ENCODE results near the gene PPP1R2C. TPM values are rescaled to one million over a fixed set of nuclear protein-coding genes. Genes with fewer than 3 reads are reported as not detected.

The PPP1R2C gene
- not detected for total RNA-seq

DNA sequence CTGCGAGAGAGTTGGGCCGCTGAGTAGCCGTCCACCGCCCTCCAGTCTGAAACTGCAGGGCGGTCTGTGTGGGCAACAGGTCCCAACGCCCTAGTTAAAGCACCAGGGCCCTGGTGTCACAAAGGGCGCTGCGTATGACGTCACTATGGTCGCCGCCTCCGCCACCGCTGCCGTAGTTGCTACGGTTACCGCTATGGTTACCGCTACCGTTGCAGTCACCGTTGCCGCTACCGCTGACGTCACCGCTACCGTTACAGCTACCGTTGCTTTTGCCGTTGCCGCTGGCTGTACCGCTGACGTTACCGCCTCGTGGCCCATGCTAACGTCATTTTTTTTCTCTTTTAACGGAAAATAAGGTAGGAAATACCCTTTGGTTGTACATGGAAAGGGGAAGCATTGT, at the start of gene PPP1R2C:
Gene PPP1R2C, minus strand, starts transcription at position 68 of the 400 bp plus-strand sequence. CDS start 84 bp downstream, outside the sequence.
- DNase-seq (no peak), ATAC-seq (no peak)
- H3K27ac Mint-ChIP-seq: no peak within 1 kb of the TSS
- peaks cover 3% of the 10 kb centered on the region for H3K4me1 Mint-ChIP-seq (ENCODE audit: low read depth)
- ChIA-PET CTCF (no interaction called here), POLR2A (no interaction called here)
- no peaks in the 10 kb centered on the region for H3K36me3 Mint-ChIP-seq (ENCODE audit: low read depth)
- intact Hi-C loops (cut with micrococcal nuclease): no loop called here
- TF ChIP-seq, protein P1, sequence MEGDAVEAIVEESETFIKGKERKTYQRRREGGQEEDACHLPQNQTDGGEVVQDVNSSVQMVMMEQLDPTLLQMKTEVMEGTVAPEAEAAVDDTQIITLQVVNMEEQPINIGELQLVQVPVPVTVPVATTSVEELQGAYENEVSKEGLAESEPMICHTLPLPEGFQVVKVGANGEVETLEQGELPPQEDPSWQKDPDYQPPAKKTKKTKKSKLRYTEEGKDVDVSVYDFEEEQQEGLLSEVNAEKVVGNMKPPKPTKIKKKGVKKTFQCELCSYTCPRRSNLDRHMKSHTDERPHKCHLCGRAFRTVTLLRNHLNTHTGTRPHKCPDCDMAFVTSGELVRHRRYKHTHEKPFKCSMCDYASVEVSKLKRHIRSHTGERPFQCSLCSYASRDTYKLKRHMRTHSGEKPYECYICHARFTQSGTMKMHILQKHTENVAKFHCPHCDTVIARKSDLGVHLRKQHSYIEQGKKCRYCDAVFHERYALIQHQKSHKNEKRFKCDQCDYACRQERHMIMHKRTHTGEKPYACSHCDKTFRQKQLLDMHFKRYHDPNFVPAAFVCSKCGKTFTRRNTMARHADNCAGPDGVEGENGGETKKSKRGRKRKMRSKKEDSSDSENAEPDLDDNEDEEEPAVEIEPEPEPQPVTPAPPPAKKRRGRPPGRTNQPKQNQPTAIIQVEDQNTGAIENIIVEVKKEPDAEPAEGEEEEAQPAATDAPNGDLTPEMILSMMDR (IDR thresholded peaks at IDR 0.05): no peak
- H3K4me3 Mint-ChIP-seq: no peak within 1 kb of the TSS
- H3K9me3 Mint-ChIP-seq: peaks cover 3% of the 10 kb centered on the region
- no peaks in the 10 kb centered on the region for H3K27me3 Mint-ChIP-seq

DNA sequence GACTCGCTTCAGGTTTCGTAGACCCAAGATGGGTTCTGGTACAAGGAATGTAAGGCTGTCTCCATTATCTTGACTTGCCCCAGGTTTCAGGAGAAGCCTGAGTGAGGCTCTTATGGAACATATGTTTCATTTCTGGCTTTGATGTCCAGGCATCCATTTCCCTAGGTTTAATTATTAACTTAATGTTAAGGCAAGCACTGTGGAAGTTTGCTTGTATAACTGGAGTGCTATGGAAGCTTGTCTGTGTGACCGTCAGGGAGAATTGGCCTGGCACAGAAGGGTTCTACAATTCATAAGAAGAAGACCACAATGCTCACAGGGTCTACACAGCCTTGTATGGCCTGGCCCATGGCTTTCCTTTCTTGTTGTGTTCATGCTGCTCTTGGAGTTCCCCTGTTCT, 47.2 kb upstream of the PPP1R2C start:
- TF ChIP-seq, protein P1 (IDR thresholded peaks at IDR 0.05): no peak
- Mint-ChIP-seq H3K27ac (no peak overlapping the region), H3K27me3 (no peaks in the 10 kb centered on the region), H3K9me3 (peaks cover 1% of the 10 kb centered on the region), H3K36me3 (ENCODE audit: low read depth) (peaks cover 3% of the 10 kb centered on the region), H3K4me3 (no peak overlapping the region), H3K4me1 (ENCODE audit: low read depth) (peaks cover 2% of the 10 kb centered on the region)
- DNase-seq (no peak), ATAC-seq (no peak)
- intact Hi-C loops (cut with micrococcal nuclease): no loop called here
- POLR2A ChIA-PET: no interaction called here
- CTCF ChIA-PET: no interaction called here

DNA sequence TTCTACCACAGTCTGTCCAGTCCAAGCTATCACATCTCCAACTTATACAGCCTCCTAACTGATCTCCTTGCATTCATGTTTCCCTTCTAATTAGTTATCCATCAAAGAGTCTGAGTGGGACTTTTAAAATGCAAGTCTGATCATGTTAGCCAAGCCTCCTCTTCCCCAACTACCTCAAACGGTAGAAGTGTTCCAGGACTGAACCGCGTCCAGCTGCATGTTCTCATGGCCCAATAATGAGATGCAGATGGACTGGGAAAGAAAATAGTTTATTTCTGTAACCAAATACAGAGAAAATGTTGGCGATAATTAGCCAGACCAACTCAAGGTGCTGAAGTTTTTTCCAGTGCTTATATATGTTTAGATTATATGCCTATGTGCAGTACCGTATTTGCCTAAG, 46.6 kb upstream of the PPP1R2C start:
- no peaks in the 10 kb centered on the region for H3K27me3 Mint-ChIP-seq
- TF ChIP-seq, protein P1 (IDR thresholded peaks at IDR 0.05): no peak
- H3K4me3 Mint-ChIP-seq: no peak overlapping the region
- H3K27ac Mint-ChIP-seq: no peak overlapping the region
- peaks cover under 1% of the 10 kb centered on the region for H3K9me3 Mint-ChIP-seq
- H3K4me1 Mint-ChIP-seq (ENCODE audit: low read depth): peaks cover 2% of the 10 kb centered on the region
- ATAC-seq (no peak), DNase-seq (no peak)
- intact Hi-C loops (cut with micrococcal nuclease): no loop called here
- peaks cover 3% of the 10 kb centered on the region for H3K36me3 Mint-ChIP-seq (ENCODE audit: low read depth)
- POLR2A ChIA-PET: no interaction called here
- CTCF ChIA-PET: no interaction called here

DNA sequence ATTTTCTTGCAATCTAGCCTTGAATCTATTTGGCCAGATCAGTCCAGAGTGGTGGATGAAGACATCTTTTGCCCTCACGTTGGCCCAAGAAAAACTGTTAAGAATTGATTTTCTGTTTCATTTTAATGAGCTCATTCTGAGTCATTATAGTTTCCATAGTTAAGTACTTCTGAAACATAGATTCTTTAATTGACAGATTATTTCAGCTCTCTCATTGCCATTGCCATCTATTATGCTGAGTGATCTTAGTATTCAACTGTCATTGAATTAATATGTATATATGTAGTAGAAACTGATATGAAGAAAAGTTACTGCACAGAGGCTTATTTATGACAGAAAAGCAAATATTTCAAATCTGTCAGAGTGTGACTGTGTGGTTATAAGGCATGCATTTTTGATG, 45.5 kb upstream of the PPP1R2C start:
- intact Hi-C loops (cut with micrococcal nuclease): no loop called here
- Mint-ChIP-seq H3K4me1 (ENCODE audit: low read depth) (peaks cover 2% of the 10 kb centered on the region), H3K27me3 (no peaks in the 10 kb centered on the region), H3K9me3 (peaks cover 4% of the 10 kb centered on the region), H3K36me3 (ENCODE audit: low read depth) (peaks cover 3% of the 10 kb centered on the region), H3K4me3 (no peak overlapping the region), H3K27ac (no peak overlapping the region)
- ATAC-seq (no peak), DNase-seq (no peak)
- CTCF ChIA-PET: no interaction called here
- POLR2A ChIA-PET: no interaction called here
- TF ChIP-seq, protein P1 (IDR thresholded peaks at IDR 0.05): no peak

DNA sequence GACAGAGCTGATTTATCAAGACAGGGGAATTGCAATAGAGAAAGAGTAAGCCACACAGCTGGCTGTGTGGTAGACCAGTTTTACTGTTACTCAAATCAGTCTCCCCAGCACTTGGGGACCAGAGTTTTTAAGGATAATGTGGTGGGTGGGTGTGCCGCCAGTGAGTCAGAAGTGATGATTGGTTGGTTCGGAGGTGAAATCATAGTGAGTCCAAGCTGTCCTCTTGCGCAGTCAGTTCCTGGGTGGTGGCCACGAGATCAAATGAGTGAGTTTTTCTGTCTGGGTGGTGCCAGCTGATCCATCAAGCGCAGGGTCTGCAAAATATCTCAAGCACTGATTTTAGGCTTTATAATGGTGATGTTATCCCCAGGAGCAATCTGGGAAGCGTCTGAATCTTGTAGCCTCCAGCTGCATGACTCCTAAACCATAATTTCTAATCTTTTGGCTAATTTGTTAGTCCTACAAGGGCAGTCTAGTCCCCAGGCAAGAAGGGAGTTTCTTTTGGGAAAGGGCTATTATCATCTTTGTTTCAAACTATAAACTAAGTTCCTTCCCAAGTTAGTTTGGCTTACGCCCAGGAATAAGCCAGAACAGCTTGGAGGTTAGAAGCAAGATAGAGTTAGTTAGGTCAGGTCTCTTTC, 44.0 kb upstream of the PPP1R2C start:
- no peak overlapping the region for H3K4me3 Mint-ChIP-seq
- TF ChIP-seq, protein P1 (IDR thresholded peaks at IDR 0.05): no peak
- H3K27me3 Mint-ChIP-seq: no peaks in the 10 kb centered on the region
- ChIA-PET POLR2A (no interaction called here), CTCF (no interaction called here)
- DNase-seq (no peak), ATAC-seq (no peak)
- H3K9me3 Mint-ChIP-seq: peaks cover 4% of the 10 kb centered on the region
- H3K4me1 Mint-ChIP-seq (ENCODE audit: low read depth): peaks cover 2% of the 10 kb centered on the region
- peaks cover 3% of the 10 kb centered on the region for H3K36me3 Mint-ChIP-seq (ENCODE audit: low read depth)
- intact Hi-C loops (cut with micrococcal nuclease): no loop called here
- no peak overlapping the region for H3K27ac Mint-ChIP-seq

All from activated CD8-positive, alpha-beta T cell treated with anti-CD3 and anti-CD28 coated beads for 36 hours (primary cell).